ENCODE data around the gene FBXO2. TPM values are rescaled to one million over a fixed set of nuclear protein-coding genes. Genes with fewer than 3 reads are reported as not detected.

FBXO2 gene
- total and polyA plus RNA-seq, 9 of the 15 experiments (the other 6 are each of a cell fraction or from before 2014, with no cell fraction given): 0.04 to 1.9 (median 0.27) TPM

DNA sequence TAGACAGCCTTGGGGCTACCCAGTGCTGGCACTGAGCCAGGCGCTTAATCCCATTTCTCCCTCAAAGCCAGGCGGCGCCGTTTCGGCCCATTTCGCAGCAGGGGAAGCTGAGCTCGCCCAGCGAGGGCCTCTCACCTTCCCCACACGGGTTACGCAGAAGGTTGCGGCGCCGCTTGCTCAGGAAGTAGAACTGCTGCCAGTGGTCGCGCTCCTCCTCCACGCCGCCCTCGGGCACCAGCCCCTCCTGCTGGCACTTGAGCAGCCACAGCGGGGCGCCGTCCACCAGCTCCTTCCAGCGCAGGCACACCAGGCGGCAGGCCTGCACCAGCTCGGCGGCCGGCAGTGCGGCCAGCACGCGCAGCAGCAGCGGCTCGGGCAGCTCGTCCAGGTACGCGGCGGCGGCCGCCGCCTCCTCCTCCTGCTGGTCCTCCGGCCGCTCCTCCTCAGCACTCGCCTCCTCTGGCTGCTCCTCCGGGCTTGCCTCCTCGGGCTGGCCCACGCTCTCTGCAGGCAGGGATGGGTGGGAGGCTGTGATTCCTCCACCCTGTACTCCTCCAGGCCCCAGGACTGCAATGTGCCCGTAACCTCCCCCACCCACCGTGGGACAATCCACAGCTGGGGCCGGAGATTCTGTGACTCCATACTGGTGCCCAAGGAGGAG is 3.8 kb downstream of the FBXO2 start (continued):
- TF ChIP-seq, protein P1, sequence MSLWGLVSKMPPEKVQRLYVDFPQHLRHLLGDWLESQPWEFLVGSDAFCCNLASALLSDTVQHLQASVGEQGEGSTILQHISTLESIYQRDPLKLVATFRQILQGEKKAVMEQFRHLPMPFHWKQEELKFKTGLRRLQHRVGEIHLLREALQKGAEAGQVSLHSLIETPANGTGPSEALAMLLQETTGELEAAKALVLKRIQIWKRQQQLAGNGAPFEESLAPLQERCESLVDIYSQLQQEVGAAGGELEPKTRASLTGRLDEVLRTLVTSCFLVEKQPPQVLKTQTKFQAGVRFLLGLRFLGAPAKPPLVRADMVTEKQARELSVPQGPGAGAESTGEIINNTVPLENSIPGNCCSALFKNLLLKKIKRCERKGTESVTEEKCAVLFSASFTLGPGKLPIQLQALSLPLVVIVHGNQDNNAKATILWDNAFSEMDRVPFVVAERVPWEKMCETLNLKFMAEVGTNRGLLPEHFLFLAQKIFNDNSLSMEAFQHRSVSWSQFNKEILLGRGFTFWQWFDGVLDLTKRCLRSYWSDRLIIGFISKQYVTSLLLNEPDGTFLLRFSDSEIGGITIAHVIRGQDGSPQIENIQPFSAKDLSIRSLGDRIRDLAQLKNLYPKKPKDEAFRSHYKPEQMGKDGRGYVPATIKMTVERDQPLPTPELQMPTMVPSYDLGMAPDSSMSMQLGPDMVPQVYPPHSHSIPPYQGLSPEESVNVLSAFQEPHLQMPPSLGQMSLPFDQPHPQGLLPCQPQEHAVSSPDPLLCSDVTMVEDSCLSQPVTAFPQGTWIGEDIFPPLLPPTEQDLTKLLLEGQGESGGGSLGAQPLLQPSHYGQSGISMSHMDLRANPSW (CRISPR knock-in tag; IDR thresholded peaks at IDR 0.05): no peak
- TF ChIP-seq ZNF133 (CRISPR knock-in tag; IDR thresholded peaks at IDR 0.05): no peak
- no peak for TF ChIP-seq RBM17 (IDR thresholded peaks at IDR 0.05; ENCODE audit: borderline replicate concordance, low read depth, low read length)
- peak; percentile 94 for TF ChIP-seq CBX1 (IDR thresholded peaks at IDR 0.05; ENCODE audit: low read depth)
- TF ChIP-seq, protein P2, sequence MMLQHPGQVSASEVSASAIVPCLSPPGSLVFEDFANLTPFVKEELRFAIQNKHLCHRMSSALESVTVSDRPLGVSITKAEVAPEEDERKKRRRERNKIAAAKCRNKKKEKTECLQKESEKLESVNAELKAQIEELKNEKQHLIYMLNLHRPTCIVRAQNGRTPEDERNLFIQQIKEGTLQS (IDR thresholded peaks at IDR 0.05): no peak
- TF ChIP-seq, protein P2 (CRISPR knock-in tag; conservative IDR thresholded peaks at IDR 0.05): peak; percentile 44; the same call in 1 of the 2 replicates
- TF ChIP-seq NR3C1 (CRISPR knock-in tag; IDR thresholded peaks at IDR 0.05): no peak
- TF ChIP-seq, protein P3, sequence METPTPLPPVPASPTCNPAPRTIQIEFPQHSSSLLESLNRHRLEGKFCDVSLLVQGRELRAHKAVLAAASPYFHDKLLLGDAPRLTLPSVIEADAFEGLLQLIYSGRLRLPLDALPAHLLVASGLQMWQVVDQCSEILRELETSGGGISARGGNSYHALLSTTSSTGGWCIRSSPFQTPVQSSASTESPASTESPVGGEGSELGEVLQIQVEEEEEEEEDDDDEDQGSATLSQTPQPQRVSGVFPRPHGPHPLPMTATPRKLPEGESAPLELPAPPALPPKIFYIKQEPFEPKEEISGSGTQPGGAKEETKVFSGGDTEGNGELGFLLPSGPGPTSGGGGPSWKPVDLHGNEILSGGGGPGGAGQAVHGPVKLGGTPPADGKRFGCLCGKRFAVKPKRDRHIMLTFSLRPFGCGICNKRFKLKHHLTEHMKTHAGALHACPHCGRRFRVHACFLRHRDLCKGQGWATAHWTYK (CRISPR knock-in tag; IDR thresholded peaks at IDR 0.05): peak; percentile 67; the same call in 1 of the 2 replicates
- TF ChIP-seq HMG20A (CRISPR knock-in tag; conservative IDR thresholded peaks at IDR 0.05): no peak
- no peak for TF ChIP-seq MAFG (tag; conservative IDR thresholded peaks at IDR 0.05)
- TF ChIP-seq, protein P4, sequence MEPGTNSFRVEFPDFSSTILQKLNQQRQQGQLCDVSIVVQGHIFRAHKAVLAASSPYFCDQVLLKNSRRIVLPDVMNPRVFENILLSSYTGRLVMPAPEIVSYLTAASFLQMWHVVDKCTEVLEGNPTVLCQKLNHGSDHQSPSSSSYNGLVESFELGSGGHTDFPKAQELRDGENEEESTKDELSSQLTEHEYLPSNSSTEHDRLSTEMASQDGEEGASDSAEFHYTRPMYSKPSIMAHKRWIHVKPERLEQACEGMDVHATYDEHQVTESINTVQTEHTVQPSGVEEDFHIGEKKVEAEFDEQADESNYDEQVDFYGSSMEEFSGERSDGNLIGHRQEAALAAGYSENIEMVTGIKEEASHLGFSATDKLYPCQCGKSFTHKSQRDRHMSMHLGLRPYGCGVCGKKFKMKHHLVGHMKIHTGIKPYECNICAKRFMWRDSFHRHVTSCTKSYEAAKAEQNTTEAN (CRISPR knock-in tag; IDR thresholded peaks at IDR 0.05): peak; percentile 50; the same call in 1 of the 2 replicates
- no peak for TF ChIP-seq LCOR (CRISPR knock-in tag; IDR thresholded peaks at IDR 0.05)
- TF ChIP-seq EHMT2 (IDR thresholded peaks at IDR 0.05): no peak
- no peak for TF ChIP-seq KDM5B (IDR thresholded peaks at IDR 0.05; ENCODE audit: insufficient replicate concordance, low read depth, low read length)
- TF ChIP-seq, protein P5, sequence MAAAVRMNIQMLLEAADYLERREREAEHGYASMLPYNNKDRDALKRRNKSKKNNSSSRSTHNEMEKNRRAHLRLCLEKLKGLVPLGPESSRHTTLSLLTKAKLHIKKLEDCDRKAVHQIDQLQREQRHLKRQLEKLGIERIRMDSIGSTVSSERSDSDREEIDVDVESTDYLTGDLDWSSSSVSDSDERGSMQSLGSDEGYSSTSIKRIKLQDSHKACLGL (CRISPR knock-in tag; IDR thresholded peaks at IDR 0.05; ENCODE audit: borderline replicate concordance, poor library complexity, severe bottlenecking): no peak
- TF ChIP-seq, protein P6, sequence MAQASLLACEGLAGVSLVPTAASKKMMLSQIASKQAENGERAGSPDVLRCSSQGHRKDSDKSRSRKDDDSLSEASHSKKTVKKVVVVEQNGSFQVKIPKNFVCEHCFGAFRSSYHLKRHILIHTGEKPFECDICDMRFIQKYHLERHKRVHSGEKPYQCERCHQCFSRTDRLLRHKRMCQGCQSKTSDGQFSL (CRISPR knock-in tag; IDR thresholded peaks at IDR 0.05): no peak
- TF ChIP-seq, protein P6 (tag; IDR thresholded peaks at IDR 0.05): no peak
- TF ChIP-seq KDM4B (IDR thresholded peaks at IDR 0.05; ENCODE audit: borderline replicate concordance in 2 of 2, low read depth in 1 of 2): 0 out of 4 replicates have a peak, but pooled peaks of 1 of the 2 experiments have one; percentile 50
- TF ChIP-seq PHF20 (IDR thresholded peaks at IDR 0.05; ENCODE audit: partially characterized antibody): no peak
- no peak for TF ChIP-seq ZNF41 (CRISPR knock-in tag; conservative IDR thresholded peaks at IDR 0.05)

Measured in K562 (cell line).